HG03025 (cell line): ENCODE results near the gene MRPS16.
"Not testable (repeated sequence)": the region's sequence is repeated elsewhere in the genome, so short reads cannot be mapped to it uniquely, and the experiment has no call there.

Experiments used
- ATAC-seq: cut with Tn5 transposase; IDR thresholded peaks from one replicate; pipeline ENCODE4 v1.9.1; 2021; ENCODE audit warnings: mild to moderate bottlenecking, moderate library complexity; ENCODE audit not compliant: unreplicated experiment, low FRiP score

Gene MRPS16

DNA sequence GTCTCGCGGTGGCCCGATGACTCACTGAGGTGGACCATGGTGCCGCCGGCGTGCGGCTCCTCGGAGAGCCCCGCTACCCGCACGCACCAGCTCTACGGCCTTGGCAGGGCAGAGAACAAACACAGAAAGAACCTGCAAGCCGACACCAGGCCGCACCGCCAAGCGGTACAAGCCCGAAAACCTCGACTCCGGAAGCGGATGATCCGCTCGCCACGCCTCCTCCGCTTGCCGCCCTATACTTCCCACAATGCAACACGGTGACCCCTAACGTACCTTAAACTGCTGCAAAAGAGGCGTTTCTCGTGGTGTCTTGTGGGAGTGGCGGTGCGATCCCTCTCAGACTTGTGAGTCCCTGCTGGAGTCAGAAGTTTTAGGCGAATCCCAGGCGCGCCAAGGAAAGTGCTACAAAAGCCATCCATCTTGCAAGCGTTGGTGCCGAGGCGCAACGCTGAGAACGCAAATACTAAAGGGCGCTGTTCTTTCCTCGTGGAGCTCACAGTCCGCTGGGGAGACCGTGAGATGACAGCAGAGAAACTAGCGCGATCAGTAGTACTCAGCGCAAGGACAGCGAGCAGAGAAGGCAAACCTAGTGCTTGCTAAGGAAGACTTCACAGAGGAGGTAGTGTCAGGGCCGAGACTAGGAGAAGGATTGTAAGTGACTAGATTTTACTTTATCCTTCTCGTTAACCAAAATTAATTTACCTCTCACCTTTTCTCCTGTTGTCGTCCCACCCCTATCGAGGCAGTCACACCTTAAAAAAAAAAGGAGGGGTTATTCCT lies at the start of gene MRPS16:
MRPS16 (minus strand) TSS at position 200 of the 780 bp plus-strand sequence; CDS start at position 38, 162 bp downstream.
- ATAC-seq: peak; percentile 75

DNA sequence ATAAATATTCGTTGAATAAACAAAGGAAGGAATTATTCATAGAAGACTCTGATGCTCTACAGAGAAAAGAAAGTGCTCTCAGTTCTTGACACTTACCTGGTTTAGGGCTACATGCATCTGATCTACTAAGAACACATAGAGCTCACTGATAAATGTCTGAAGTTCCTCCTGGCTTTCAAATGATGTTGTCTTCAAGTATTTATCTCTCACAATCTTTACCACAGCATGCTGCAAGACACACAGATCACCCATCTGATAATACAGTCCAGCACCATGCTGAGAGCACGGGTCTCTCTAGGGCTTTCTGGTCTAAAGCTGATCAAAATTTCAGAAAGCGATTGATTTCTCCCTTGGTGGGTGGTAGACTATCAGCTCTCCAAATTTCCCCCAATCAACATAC lies 44.5 kb upstream of the MRPS16 start:
- no peak for ATAC-seq

DNA sequence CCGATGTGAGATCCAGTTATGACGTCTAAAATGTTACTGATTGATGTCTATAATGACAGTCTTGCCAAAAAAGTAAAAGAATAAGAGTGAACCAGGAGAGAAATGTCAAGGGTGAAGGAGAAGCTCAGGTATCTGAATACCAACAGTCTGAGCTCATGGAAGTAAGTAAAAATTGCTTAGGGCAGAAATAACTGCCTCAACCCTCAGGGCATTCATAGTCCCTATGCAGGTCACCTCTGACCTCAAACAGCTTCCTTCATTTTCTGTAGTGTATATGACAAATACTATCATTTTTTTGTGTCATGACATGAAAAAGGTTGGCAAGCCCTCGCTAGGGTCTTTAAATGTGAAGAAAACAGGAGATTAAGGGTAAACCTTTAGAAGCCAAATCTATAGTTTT lies 41.0 kb upstream of the MRPS16 start:
- ATAC-seq: no peak

DNA sequence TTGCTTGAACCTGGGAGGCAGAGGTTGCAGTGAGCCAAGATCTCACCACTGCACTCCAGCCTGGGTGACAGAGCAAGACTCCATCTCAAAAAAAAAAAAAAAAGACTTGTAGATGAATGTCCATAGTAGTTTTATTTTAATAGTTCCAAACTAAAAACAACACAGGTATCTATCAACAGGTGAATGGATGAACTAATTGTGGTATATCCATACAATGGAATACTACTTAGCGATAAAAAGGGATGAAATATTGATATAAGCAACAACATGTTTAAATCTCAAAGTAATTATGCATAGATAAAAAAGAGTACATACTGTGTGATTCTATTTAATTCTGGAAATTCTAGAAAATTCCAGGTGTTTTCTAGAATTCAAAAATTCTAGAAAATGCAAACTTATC lies 37.5 kb upstream of the MRPS16 start:
- ATAC-seq: no peak

DNA sequence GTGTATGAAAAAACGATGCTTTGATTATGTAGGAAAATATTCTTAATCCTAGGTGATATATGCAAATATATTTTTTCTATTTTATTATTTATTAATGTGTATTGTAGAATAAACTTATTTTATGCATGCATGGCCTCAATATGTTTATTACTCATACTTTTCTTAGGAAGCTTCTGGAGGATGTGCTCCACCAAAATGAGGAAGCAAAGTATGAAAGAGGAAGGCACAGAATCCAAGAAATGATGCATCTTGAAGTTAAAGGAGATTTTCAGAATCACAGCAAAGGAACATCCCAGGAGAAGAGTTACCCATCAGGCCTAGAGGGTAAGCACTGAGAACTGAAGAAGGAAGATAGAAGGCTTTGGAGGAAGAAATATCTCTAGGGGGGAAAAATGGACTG lies 35.0 kb upstream of the MRPS16 start:
- ATAC-seq: no peak

DNA sequence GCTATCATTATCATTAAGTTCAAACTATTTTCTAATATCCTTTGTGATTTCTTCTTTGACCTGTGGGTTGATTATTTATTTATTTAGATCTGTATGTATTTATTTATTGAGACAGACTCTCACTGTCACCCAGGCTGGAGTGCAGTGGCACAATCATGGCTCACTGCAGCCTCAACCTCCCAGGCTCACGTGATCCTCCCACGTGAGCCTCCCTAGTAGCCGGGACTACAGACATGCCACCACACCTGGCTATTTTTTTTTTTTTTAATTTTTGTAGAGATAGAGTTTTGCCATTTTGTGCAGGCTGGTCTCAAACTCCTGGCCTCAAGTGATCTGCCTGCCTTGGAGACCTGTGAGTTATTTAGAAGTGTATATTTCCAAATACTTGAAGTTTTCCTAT lies 28.7 kb upstream of the MRPS16 start:
- no peak for ATAC-seq

DNA sequence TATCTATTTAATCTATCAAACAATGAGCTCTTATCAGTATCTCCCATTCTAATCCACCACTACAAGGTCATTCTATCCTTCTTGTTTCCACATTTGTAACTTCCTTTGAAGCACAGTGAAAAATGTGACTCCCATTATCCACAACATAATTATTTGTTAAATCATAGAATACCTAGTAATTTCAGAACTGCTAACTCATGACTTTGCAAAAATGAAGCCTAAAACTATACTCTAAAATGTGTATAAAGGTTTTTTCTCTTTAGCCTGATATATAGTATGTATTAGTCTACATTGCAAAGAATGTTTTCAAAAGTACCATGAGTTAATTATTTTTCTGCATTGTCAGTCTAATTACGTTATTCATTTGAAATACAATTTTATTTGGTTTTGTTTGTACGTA lies 12.0 kb upstream of the MRPS16 start:
- ATAC-seq: no peak

DNA sequence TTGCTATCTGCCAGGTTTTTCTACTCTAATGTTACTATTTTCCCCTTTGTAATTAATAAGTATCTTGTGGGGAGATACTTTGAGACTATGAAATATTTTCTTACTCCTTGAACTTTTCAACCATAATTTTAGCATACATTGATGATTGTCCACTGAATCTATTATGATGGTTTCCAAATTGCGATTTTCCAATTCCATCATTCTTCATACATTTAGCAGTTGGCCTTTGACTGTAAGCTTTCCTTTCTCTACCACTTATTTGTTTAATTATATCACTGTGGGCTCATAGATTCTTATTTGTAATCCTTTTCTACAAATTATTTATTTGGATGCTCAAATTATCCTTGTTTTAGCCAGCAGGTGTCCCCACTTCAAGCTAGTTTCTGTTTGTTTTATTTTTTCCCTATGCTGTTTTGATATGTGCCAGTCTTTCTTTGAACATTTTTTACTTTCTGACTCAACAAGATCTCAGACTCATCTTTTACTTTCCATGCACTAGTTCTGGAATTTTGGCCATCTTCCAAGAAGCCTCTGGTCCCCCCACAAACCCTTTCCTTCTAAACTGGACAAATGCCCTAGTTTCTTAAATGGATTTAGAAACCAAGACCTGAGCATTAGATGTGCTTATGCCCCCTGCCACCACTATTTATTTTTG lies 11.4 kb upstream of the MRPS16 start:
- no peak for ATAC-seq

DNA sequence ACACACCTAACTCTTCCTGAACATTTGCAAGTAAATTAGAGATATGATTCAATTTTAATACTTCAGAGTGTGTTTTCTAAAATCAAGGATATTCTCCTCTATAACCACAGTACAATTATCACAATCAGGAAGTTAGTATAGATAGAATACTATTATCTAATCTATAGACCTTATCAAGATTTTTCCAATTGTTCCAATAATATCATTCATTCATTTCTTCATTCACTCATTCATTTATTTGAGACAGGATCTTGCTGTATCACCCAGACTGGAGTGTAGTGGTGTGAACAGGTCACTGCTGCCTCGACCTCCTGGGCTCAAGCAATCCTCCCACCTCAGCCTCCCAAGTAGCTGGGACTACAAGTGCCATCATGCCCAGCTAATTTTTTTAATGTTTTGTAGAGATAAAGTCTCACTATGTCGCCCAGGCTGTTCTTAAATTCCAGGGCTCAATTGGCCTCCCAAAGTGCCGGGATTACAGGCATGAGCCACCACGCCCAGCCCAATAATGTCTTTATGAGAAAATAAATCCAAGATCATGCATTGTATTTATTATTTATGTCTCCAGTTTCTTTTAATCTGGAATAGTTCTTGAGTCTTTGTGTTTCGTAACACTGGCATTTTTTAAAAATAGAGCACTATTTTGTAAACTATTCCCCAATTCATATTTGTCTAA lies 10.6 kb upstream of the MRPS16 start:
- no peak for ATAC-seq

DNA sequence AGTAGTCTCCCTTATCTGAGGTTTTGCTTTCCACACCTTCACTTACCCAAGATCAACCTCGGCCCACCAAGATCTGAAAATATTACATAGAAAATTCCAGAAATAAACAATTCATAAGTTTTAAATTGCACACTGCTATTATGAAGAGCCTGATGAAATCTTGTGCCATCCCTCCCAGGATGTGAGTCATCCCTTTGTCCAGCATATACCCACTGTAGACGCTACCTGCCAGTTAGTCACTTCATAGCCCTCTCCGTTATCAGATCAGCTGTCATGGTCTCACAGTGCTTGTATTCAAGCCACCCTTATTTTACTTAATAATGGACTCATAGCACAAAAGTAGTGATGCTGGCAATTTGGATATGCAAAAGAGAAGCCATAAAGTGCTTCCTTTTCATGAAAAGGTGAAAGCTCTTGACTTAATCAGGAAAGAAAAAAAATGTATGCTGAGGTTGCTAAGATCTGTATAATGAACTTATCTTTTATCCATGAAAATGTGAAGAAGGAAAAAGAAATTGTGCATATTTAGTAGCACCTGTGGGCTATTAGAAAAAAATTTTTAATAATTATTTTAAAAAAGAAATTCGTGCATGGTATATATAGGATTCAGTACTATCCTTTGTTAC lies 9.8 kb upstream of the MRPS16 start:
- ATAC-seq: no peak

DNA sequence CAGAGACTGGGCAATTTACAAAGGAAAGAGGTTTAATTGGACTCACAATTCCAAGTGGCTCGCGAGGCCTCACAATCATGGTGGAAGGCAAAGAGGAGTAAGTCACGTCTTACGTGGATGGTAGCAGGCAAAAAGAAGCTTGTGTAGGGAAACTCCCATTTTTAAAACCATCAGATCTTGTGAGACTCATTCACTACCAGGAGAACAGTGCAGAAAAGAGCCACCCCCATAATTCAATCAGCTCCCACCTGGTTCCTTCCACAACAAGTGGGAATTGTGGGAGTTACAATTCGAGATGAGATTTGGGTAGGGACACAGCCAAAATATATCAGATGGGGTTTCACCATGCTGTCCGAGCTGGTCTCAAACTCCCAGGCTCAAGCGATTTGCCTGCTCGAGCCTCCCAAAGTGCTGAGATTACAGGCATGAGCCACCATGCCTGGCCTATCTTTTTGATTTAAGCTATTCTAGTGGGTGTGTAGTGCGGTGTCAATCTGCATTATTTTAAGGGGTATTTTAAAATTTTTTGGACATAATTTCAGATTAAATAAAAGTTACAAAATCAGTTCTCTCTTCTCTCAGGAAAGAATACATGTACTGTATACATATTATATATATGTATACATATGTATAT lies 9.0 kb upstream of the MRPS16 start:
- ATAC-seq: no peak

DNA sequence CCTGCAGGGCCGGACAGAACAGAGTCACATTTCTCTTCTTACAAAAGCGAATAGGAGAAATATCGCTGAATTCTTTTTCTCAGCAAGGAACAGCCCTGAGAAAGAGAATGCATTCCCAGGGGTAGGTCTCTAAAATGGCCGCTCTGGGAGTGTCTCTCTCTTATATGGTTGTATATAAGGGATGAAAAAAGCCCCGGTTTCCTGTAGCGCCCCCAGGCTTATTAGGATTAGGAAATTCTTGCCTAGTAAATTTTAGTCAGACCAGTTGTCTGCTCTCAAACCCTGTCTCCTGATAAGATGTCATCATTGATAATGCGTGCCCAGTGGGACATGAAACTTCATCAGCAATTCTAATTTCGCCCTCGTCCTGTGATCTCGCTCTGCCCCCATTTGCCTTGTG lies 6.2 kb upstream of the MRPS16 start:
- not testable (repeated sequence) for ATAC-seq

DNA sequence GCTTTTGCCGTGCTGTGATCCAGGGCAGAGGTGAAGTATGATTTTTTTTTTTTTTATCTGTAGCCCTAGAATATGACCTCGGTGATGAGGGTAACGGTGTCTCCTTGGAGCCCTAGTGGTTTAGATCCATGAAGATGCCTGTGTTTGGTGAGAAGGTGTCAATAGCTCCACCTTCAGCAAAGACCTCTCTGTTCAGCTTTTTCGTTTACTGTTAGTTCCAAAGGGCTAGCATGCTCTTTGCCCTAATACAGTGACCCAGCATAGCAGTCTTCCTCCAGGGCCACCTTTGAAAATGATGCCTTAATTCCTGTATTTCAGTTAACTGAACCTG lies 746 bp upstream of the MRPS16 start:
- no peak for ATAC-seq

DNA sequence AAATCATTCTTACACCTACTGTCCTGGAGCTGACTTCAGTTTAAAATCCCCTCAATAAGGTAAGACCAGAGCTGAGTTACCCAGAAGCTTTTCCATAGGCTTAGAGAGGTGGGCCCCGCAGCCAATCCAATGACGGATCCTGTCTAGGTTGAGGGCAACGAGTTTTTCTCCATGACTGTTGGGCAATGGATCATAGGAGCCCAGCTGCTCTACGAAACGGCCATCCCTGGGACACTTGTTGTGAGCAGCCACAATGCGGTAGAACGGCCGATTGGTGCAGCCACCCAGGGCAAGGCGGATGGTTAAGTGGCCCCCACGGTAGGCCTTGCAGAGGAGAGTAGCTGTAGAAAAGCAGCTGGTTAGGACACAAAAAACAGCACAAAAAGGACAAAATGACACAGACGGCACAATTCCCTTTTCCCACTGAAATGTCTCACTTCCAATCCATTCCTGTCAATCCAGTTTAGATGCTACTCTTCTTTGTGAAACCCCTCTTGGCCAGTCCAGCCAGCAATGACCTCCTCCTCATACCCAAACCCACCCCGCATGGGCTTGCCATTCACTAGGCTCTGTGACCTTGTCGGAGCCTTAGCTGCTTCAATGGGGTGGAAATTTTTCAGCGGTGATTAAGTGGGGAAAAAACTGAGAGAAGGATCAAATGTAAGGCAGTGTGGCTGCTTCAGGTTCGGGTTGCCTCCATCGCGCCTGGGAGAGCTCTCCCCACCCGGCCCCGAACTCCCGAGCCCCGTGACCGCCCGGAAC lies 580 bp downstream of the MRPS16 start:
- ATAC-seq: no peak

DNA sequence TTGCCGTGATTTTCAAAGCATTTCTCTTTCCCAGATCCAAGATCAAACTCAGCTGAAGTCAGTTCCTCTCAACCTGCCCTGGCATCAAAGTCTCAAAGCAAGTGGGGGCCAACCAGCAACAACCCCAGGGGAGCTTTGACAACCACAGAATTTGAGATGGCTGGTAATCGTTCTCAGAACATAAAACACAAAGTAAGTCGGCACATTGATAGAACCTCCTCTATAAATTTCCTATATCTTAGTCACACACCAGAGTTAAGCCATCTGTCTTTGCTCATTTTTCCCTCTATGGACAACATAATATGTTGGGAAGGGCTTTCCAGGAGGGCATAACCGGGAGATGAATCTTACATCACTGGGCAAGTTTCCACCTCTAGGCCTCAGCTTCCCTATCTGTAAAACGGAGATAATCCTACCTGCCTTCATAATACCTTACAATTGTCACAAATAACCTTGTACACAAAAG lies 4.2 kb downstream of the MRPS16 start:
- ATAC-seq: no peak

DNA sequence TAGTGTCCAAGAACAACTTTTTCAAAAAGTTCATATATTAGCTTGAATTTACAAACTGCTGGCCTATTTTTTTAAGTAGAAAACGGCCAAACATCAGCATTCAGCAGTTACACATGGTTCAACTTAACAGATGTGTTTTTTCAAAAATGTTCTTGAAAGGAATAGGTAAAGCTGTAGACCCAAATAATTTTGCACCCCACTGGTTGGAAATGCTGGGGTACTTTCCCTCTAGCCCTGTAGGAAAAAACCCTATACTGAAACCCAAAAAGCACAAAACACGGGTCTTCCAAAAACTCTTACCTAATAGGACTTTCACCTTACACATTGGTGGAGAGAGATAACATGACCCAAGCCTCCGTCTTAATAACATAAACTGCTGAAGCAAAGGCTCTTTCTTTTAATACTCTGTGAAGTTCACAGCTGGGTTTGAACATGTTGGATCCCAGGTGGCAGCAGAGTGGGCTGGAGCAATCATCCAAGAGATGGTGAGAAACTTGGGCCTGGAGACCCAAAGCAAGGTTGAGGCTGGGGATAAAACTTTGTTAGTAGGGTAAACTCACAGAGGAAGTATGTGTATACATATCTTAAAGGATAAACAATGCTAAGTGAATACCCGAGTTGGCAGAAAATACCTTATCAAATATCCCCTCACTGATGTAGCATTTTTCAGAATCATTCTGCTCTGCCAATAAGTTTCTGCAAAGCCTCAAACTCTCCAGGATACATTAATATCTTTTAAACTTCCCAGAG lies 4.8 kb downstream of the MRPS16 start:
- ATAC-seq: no peak

DNA sequence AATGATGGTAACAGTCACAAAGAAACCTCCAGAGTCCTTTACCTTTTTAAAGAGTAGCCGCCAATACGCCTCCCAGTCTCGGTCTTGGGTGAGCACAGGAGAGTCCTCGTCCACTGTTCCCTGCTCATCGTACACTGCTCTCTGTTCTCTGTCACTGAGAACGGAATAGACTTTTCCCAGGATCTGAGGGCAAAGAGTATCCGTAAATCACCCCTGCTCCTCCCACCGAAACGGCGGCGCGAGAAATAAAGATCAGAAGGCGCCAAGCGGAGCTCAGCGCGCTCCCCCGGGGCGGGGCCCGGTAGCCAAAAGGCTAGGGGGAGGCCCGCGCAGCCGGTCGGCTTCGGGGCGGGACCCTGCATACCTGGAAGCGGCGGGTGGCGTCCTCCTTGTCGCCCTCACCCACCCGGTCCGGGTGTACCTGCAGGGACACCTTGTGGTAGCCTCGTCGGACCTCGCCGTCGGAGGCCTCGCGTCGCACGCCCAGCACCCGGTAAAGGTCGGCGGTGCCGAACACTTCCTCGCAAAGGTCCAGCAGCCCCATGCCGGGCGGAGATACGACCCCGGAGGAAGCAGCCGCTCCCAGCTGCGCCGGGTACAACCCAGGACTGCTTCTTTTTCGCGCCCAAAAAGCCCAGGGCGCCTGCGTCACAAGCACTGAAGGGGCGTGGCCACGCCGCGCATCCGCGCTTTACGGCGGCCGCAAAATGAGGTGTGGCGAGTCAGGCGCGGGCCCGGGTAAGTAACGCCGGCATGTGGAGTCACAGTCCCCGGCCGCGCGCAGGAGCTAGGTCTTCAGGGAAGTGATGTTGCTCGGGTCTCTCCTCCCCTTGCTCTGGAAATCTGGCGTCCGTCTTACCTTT lies 5.6 kb downstream of the MRPS16 start, which contains the start of gene DNAJC9:
DNAJC9 (minus strand) TSS at position 610 of the 863 bp plus-strand sequence; CDS start at position 544, 66 bp downstream.
- ATAC-seq: peak; percentile 76

DNA sequence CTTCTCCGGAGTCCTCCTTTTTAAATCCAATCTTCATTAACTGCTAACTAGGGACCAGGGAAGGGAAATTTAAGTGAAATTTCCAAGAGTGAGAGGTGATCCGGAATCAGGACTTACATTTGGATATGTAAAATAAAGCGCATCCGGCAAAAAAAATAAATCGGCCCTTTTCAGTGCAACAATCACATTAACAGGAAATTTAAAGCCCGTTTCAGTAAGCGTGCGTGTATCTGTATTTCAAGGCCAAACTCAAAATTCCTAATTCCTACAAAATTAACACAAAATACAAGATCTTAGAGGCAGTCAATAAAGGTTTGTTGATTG lies 6.2 kb downstream of the MRPS16 start:
- no peak for ATAC-seq
